Liver (tissue), 9 donors: ENCODE results near the gene CDH23. TPM values are rescaled to one million over a fixed set of nuclear protein-coding genes. Genes with fewer than 3 reads are reported as not detected.

Experiments
- DNase-seq: peaks from one replicate; pipeline ENCODE4 v3.0.0-alpha.2; 2017; ENCODE audit warnings: low spot score
- H3K27ac ChIP-seq, 2 donors: one replicate each; pipeline ENCODE4 v1.7.0; 2013; ENCODE audit warnings: inconsistent platforms in 2 of 2, low read length in 2 of 2, control low read depth in 1 of 2, low read depth in 1 of 2, mild to moderate bottlenecking in 1 of 2
- H3K27me3 ChIP-seq, 4 donors: one replicate each; pipeline versions ENCODE4 v1.6.1 to v1.7.0; 2013; ENCODE audit warnings: low read length in 3 of 4, inconsistent platforms in 1 of 4, mild to moderate bottlenecking in 1 of 4, moderate library complexity in 1 of 4; ENCODE audit not compliant: control insufficient read depth in 4 of 4, insufficient read depth in 4 of 4
- H3K36me3 ChIP-seq, 4 donors: one replicate each; pipeline versions ENCODE4 v1.6.1 to v1.7.0; 2013; ENCODE audit warnings: low read length in 3 of 4, mild to moderate bottlenecking in 3 of 4, low read depth in 1 of 4, moderate library complexity in 1 of 4; ENCODE audit not compliant: control insufficient read depth in 4 of 4, insufficient read depth in 3 of 4
- H3K4me1 ChIP-seq, 4 donors: one replicate each; pipeline versions ENCODE4 v1.6.1 to v1.7.0; 2013; ENCODE audit warnings: low read length in 3 of 4, mild to moderate bottlenecking in 3 of 4, moderate library complexity in 1 of 4; ENCODE audit not compliant: control insufficient read depth in 4 of 4, insufficient read depth in 4 of 4
- H3K4me3 ChIP-seq, 3 donors: one replicate each; pipeline versions ENCODE4 v1.6.1 to v1.7.0; 2013; ENCODE audit warnings: low read length in 3 of 3, control low read depth in 1 of 3, low read depth in 1 of 3, mild to moderate bottlenecking in 1 of 3
- H3K9ac ChIP-seq, 2 donors: one replicate each; pipeline ENCODE4 v1.7.0; 2013; ENCODE audit warnings: low read length in 2 of 2, mild to moderate bottlenecking in 2 of 2, moderate library complexity in 2 of 2, control low read depth in 1 of 2, low read depth in 1 of 2
- H3K9me3 ChIP-seq, 4 donors: one replicate each; pipeline versions ENCODE4 v1.6.1 to v1.7.0; 2013; ENCODE audit warnings: low read length in 3 of 4; ENCODE audit not compliant: control insufficient read depth in 4 of 4
- ATF3 ChIP-seq: IDR thresholded peaks from 2 replicates; pipeline ENCODE4 v1.6.1; 2016; ENCODE audit warnings: antibody characterized with exemption
- CTCF ChIP-seq: fragments of 150-350 bp; IDR thresholded peaks from 2 replicates; pipeline ENCODE4 v1.5.1; 2017; ENCODE audit warnings: improper control_type of control experiment, low read depth, low read length; ENCODE audit not compliant: missing input control
- EGR1 ChIP-seq, 2 donors: IDR thresholded peaks; 2 replicates each; pipeline ENCODE4 v1.6.1; 2016 to 2018; ENCODE audit warnings: antibody characterized with exemption in 2 of 2, low read depth in 2 of 2
- FOXA1 ChIP-seq: IDR thresholded peaks from 2 replicates; pipeline ENCODE4 v1.6.1; 2016; ENCODE audit warnings: antibody characterized with exemption
- FOXA2 ChIP-seq: IDR thresholded peaks from 2 replicates; pipeline ENCODE4 v1.6.1; 2016; ENCODE audit warnings: antibody characterized with exemption
- GABPA ChIP-seq, 2 donors: IDR thresholded peaks in 1 of 2; conservative IDR thresholded peaks in 1 of 2; 2 replicates each; pipeline ENCODE4 v1.6.1; 2016; ENCODE audit warnings: antibody characterized with exemption in 2 of 2, mild to moderate bottlenecking in 1 of 2, moderate library complexity in 1 of 2
- HNF4A ChIP-seq, 2 donors: conservative IDR thresholded peaks; 2 replicates each; pipeline ENCODE4 v1.6.1; 2016; ENCODE audit warnings: antibody characterized with exemption in 2 of 2, mild to moderate bottlenecking in 2 of 2
- HNF4G ChIP-seq: IDR thresholded peaks from 2 replicates; pipeline ENCODE4 v1.6.1; 2016; ENCODE audit warnings: antibody characterized with exemption
- JUND ChIP-seq, 2 donors: IDR thresholded peaks; 2 replicates each; pipeline ENCODE4 v1.6.1; 2016; ENCODE audit warnings: antibody characterized with exemption in 2 of 2
- MAX ChIP-seq: IDR thresholded peaks from 2 replicates; pipeline ENCODE4 v1.6.1; 2016; ENCODE audit warnings: antibody characterized with exemption
- NR2F2 ChIP-seq: IDR thresholded peaks from 2 replicates; pipeline ENCODE4 v1.6.1; 2016; ENCODE audit warnings: antibody characterized with exemption
- RAD21 ChIP-seq, 2 donors: IDR thresholded peaks; 2 replicates each; pipeline ENCODE4 v1.6.1; 2016; ENCODE audit warnings: antibody characterized with exemption in 2 of 2, mild to moderate bottlenecking in 2 of 2
- REST ChIP-seq: IDR thresholded peaks from 2 replicates; pipeline ENCODE4 v1.6.1; 2016; ENCODE audit warnings: antibody characterized with exemption, mild to moderate bottlenecking
- RXRA ChIP-seq, 2 donors: IDR thresholded peaks; 2 replicates each; pipeline ENCODE4 v1.6.1; 2017 to 2018; ENCODE audit warnings: antibody characterized with exemption in 2 of 2, mild to moderate bottlenecking in 1 of 2
- SP1 ChIP-seq: IDR thresholded peaks from 2 replicates; pipeline ENCODE4 v1.6.1; 2018; ENCODE audit warnings: antibody characterized with exemption, mild to moderate bottlenecking
- TAF1 ChIP-seq: conservative IDR thresholded peaks from 2 replicates; pipeline ENCODE4 v1.6.1; 2016; ENCODE audit warnings: antibody characterized with exemption, mild to moderate bottlenecking
- YY1 ChIP-seq: IDR thresholded peaks from 2 replicates; pipeline ENCODE4 v1.6.1; 2016; ENCODE audit warnings: antibody characterized with exemption, mild to moderate bottlenecking
- ZBTB33 ChIP-seq: IDR thresholded peaks from 2 replicates; pipeline ENCODE4 v1.6.1; 2016; ENCODE audit warnings: antibody characterized with exemption
- WGBS: extraction: QIAGEN DNeasy Blood & Tissue Kit; methylation state at CpG from one replicate; pipeline ENCODE4 v1.1.7; 2013; 5-methylcytosine and 5-hydroxymethylcytosine counted together
- polyA plus RNA-seq, 2 donors: library from polyadenylated mRNA; stranded (reverse) in 1 of 2; unstranded in 1 of 2; fragments of 200-250 nt in 1 of 2; fragments of >200 nt in 1 of 2; fragmentation: Nextera tagmentation in 1 of 2; extraction: Ambion mirVana in 1 of 2; gene quantifications; one replicate each; pipeline versions ENCODE4 v1.2.1 to v1.2.3, GENCODE V29; 2013 to 2015
- total RNA-seq, 2 donors: library from RNA; depleted of rRNA; stranded (reverse); fragments of >200 nt; gene quantifications; one replicate each; pipeline ENCODE4 v1.2.3, GENCODE V29; 2014
- donor health status: healthy.
- donor health status: healthy.
- donor health status: healthy.
- donor health status: healthy.
- donor health status: healthy.

Gene CDH23
- total and polyA plus RNA-seq, 4 donors: 1.5 to 4.7 (median 3.4) TPM

- WGBS: 90% methylated on average over 11 of the region's 11 CpGs
- Histone ChIP-seq H3K4me3 (no peak overlapping the region), H3K27me3 (no peaks in the 10 kb centered on the region), H3K4me1 (peaks cover 0 to 3% (median 0%) of the 10 kb centered on the region in 4 donors), H3K36me3 (no peaks in the 10 kb centered on the region), H3K9ac (no peak overlapping the region), H3K27ac (no peak overlapping the region), H3K9me3 (no peaks in the 10 kb centered on the region)
- DNase-seq: no peak
- TF ChIP-seq TAF1: no peak
- TF ChIP-seq CTCF: no peak
- TF ChIP-seq FOXA1: no peak
- TF ChIP-seq JUND (IDR thresholded peaks at IDR 0.05): no peak
- TF ChIP-seq NR2F2: no peak
- TF ChIP-seq FOXA2: no peak
- TF ChIP-seq RAD21 (IDR thresholded peaks at IDR 0.05): no peak
- no peak for TF ChIP-seq GABPA (IDR thresholded peaks at IDR 0.05 in 1 of 2, conservative IDR thresholded peaks at IDR 0.05 in 1 of 2)
- no peak for TF ChIP-seq REST
- no peak for TF ChIP-seq HNF4G
- no peak for TF ChIP-seq EGR1 (IDR thresholded peaks at IDR 0.05; ENCODE audit: low read depth in 2 of 2)
- no peak for TF ChIP-seq SP1
These were observed 153.2 kb downstream of the CDH23 start for GRCh38 chr10:71549766-71550533.

GRCh38 chr10:71550628-71551027 is 153.9 kb downstream of the CDH23 start:
- Histone ChIP-seq H3K4me1 (peaks cover 0 to 5% (median 0%) of the 10 kb centered on the region in 4 donors), H3K4me3 (no peak overlapping the region), H3K36me3 (no peaks in the 10 kb centered on the region), H3K9me3 (no peaks in the 10 kb centered on the region), H3K27ac (no peak overlapping the region), H3K27me3 (no peaks in the 10 kb centered on the region), H3K9ac (no peak overlapping the region)
- DNase-seq: no peak
- WGBS: 83% methylated on average over 7 of the region's 7 CpGs
- TF ChIP-seq HNF4A (conservative IDR thresholded peaks at IDR 0.05) (no peak), JUND (IDR thresholded peaks at IDR 0.05) (no peak), FOXA2 (no peak), ZBTB33 (no peak), EGR1 (IDR thresholded peaks at IDR 0.05; ENCODE audit: low read depth in 2 of 2) (no peak), NR2F2 (no peak), ATF3 (no peak), YY1 (no peak), FOXA1 (no peak), REST (no peak), MAX (no peak), GABPA (IDR thresholded peaks at IDR 0.05 in 1 of 2, conservative IDR thresholded peaks at IDR 0.05 in 1 of 2) (no peak), RXRA (IDR thresholded peaks at IDR 0.05) (no peak), HNF4G (no peak), SP1 (no peak), TAF1 (no peak)
